Endothelial cell of umbilical vein (primary cell): ENCODE results near the gene FAM236A.
"Not testable (repeated sequence)": the region's sequence is repeated elsewhere in the genome, so short reads cannot be mapped to it uniquely, and the experiment has no call there.

Experiments used
- CTCF ChIP-seq, 2 donors: IDR thresholded peaks; 1 replicate in 1 of 2; 2 replicates in 1 of 2; pipeline ENCODE4 v1.5.1; 2011; ENCODE audit warnings: low read length in 2 of 2, mild to moderate bottlenecking in 2 of 2, moderate library complexity in 2 of 2, control low read depth in 1 of 2, inconsistent platforms in 1 of 2, low read depth in 1 of 2; ENCODE audit not compliant: insufficient read depth in 1 of 2; ENCODE audit errors: extremely low read depth in 1 of 2
- EZH2 ChIP-seq: IDR thresholded peaks from 2 replicates; pipeline ENCODE4 v1.6.1; 2012; ENCODE audit warnings: borderline replicate concordance, low read depth, mild to moderate bottlenecking, moderate library complexity, low read length, inconsistent platforms; ENCODE audit not compliant: severe bottlenecking
- POLR2AphosphoS5 ChIP-seq: IDR thresholded peaks from 2 replicates; pipeline ENCODE4 v1.6.1; 2012; ENCODE audit warnings: low read depth, mild to moderate bottlenecking, control low read depth, low read length, moderate library complexity; ENCODE audit not compliant: insufficient read depth

GRCh38 chrX:72932283-72932682 lies 5.7 kb upstream of the FAM236A start:
- not testable (repeated sequence) for TF ChIP-seq POLR2AphosphoS5; EZH2; CTCF (IDR thresholded peaks at IDR 0.05; ENCODE audit: extremely low read depth in 1 of 2, insufficient read depth in 1 of 2, low read depth in 1 of 2, low read length in 2 of 2)
